Immature natural killer cell (primary cell): ENCODE data around the gene TAPT1. TPM values are rescaled to one million over a fixed set of nuclear protein-coding genes. Genes with fewer than 3 reads are reported as not detected.

Experiments used
- DNase-seq, 3 donors: peaks; one replicate each; pipeline ENCODE4 v3.0.0; 2022; ENCODE audit warnings: mixed read lengths in 1 of 3
- H3K27ac Mint-ChIP-seq, 6 donors: one replicate each; pipeline ENCODE4 v1.8.0; 2020; ENCODE audit warnings: mixed read lengths in 6 of 6, mild to moderate bottlenecking in 5 of 6, inconsistent platforms in 4 of 6, moderate library complexity in 3 of 6
- H3K27me3 Mint-ChIP-seq, 3 donors: one replicate each; pipeline ENCODE4 v1.8.0; 2020 to 2021; ENCODE audit warnings: low read depth in 3 of 3, mild to moderate bottlenecking in 3 of 3, mixed read lengths in 3 of 3, moderate library complexity in 3 of 3, inconsistent platforms in 1 of 3
- H3K36me3 Mint-ChIP-seq, 3 donors: one replicate each; pipeline ENCODE4 v1.8.0; 2020; ENCODE audit warnings: mixed read lengths in 3 of 3, inconsistent platforms in 2 of 3, mild to moderate bottlenecking in 2 of 3
- H3K4me1 Mint-ChIP-seq, 2 donors: one replicate each; pipeline ENCODE4 v1.8.0; 2020; ENCODE audit warnings: inconsistent platforms in 2 of 2, mild to moderate bottlenecking in 2 of 2, mixed read lengths in 2 of 2, moderate library complexity in 1 of 2
- H3K4me3 Mint-ChIP-seq, 5 donors: one replicate each; pipeline ENCODE4 v1.8.0; 2020; ENCODE audit warnings: mild to moderate bottlenecking in 5 of 5, mixed read lengths in 5 of 5, inconsistent platforms in 3 of 5, moderate library complexity in 3 of 5
- H3K9me3 Mint-ChIP-seq, 6 donors: one replicate each; pipeline ENCODE4 v1.8.0; 2020; ENCODE audit warnings: mild to moderate bottlenecking in 6 of 6, mixed read lengths in 6 of 6, inconsistent platforms in 4 of 6, moderate library complexity in 3 of 6
- polyA plus RNA-seq, 3 donors: library from polyadenylated mRNA; unstranded; fragments of 300-500 nt; fragmentation: Illumina TruSeq; gene quantifications; one replicate each; pipeline ENCODE4 v1.2.3, GENCODE V29; 2021

TAPT1 gene
- polyA plus RNA-seq, 3 donors from 2014 or later = 10.1 to 22.0 (median 17.9) TPM

DNA sequence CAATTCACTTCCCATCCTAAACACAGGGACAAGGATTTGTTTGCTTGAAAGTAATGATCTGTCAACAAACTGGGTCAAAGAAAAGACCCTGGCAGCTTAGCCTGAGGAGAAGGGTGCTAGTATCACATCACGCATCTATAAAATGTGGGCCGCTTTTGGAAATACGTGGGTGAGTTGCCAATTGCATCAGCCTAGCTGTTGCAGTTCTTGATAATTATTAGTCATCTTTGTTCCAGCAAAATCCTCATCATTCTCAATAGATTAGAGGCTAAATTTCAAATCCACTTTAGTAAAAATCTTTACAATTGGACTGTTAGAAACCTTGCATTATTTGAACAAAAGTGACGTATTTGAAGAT lies 33.6 kb upstream of the TAPT1 start:
- no peak for DNase-seq
- Mint-ChIP-seq H3K4me1 (no peaks in the 10 kb centered on the region), H3K36me3 (peaks cover 7 to 13% (median 11%) of the 10 kb centered on the region in 3 donors), H3K27me3 (no peaks in the 10 kb centered on the region), H3K4me3 (no peak overlapping the region), H3K27ac (no peak overlapping the region), H3K9me3 (no peaks in the 10 kb centered on the region)

DNA sequence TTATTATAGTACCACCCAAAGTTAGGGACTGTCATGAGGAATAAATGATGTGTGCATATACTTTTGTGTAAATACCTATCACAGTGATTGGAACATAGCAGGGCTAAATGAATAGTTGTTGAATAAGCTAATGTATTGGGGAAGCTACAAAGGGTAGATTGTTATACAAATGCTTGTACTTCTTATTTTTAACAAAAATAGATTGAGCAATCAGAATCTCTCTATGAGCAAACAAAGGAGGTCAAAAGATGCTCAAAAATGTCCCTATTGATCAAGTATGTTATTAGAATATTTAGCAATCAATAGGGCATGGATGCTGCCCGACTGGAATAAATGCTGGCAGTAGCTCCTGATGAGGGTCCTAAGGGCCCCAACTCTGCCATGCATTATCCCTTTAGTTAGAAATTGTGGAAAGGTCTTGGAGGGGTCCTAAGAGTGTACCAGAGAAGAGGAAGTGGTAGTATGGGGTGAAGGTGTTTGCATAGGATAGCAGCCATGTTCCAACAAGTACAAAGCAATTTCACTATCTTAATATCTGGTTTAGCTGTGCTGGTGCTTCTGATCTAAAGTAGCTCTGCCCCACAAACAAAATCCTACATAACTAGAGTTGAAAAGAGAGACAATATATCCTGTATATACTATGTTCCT lies 33.1 kb upstream of the TAPT1 start:
- Mint-ChIP-seq H3K4me3 (no peak overlapping the region), H3K36me3 (peaks cover 9 to 13% (median 12%) of the 10 kb centered on the region in 3 donors)

DNA sequence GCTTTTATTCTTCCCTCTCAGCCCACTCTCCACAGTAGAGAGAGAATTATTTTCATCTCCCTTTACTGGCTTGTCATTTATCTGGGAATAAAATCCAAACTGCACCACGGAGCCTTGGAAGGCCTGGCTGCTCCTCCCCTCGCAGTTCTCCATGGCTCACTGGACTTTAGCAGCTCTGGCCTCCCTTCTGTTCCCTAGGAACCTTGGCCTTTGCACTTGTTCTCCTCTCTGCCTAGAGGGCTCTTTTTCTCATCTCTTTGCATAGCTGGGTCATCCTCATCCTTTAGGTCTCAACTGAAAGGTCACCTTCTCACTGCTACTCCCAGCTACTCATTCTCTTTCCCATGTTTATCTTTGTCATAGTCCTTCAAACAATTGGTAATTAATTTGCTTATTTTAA lies 31.3 kb upstream of the TAPT1 start:
- H3K36me3 Mint-ChIP-seq = peaks cover 26 to 30% (median 27%) of the 10 kb centered on the region in 3 donors
- no peaks in the 10 kb centered on the region for H3K27me3 Mint-ChIP-seq
- no peak overlapping the region for H3K4me3 Mint-ChIP-seq
- no peaks in the 10 kb centered on the region for H3K4me1 Mint-ChIP-seq
- DNase-seq = no peak
- H3K9me3 Mint-ChIP-seq = no peaks in the 10 kb centered on the region
- H3K27ac Mint-ChIP-seq = no peak overlapping the region

More for the DNA sequence above, 33.1 kb upstream of the TAPT1 start:
- Mint-ChIP-seq H3K4me1 (no peaks in the 10 kb centered on the region), H3K27ac (no peak overlapping the region), H3K27me3 (no peaks in the 10 kb centered on the region), H3K9me3 (no peaks in the 10 kb centered on the region)
- no peak for DNase-seq

DNA sequence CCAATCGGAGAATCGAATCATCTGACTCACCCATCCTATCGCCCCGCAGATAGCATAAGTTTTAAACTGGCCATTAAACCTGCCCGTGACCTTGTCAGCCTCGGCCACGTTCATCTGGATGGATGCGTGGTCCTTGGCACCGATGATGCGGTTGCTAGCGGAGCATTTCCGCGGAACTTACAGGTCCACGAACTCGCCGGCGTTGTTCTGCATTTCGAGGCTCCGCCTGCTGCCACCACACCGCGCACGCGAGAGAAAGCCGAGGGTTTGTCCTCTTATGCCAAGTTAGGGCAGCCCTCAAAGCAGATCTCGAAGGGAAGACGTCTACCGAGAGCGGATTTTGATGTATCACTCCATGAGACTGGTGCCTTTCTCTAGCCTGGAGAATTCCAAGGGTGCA lies 30.1 kb upstream of the TAPT1 start:
- no peak for DNase-seq
- no peak overlapping the region for H3K4me3 Mint-ChIP-seq
- no peaks in the 10 kb centered on the region for H3K9me3 Mint-ChIP-seq
- no peaks in the 10 kb centered on the region for H3K4me1 Mint-ChIP-seq
- H3K27ac Mint-ChIP-seq = no peak overlapping the region
- peaks cover 0 to 1% (median 0%) of the 10 kb centered on the region in 3 donors for H3K27me3 Mint-ChIP-seq
- peaks cover 26 to 33% (median 31%) of the 10 kb centered on the region in 3 donors for H3K36me3 Mint-ChIP-seq

DNA sequence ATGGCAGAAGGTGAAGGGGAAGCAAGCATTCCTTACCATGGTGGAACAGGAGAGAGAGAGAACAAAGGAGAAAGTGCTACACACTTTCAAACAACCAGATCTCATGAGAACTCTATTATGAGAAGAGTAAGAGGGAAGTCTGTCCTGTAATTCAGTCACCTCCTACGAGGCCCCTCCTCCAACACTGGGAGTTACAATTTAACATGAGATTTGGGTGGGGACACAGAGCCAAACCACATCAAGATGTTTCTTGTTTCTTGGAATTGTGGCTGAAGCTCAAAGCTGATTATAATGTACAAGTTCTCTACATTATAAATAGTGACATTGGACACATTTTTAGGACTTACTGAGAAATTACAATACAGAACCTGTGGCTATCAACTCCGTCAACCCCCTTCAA lies 29.5 kb upstream of the TAPT1 start:
- H3K9me3 Mint-ChIP-seq = no peaks in the 10 kb centered on the region
- no peaks in the 10 kb centered on the region for H3K4me1 Mint-ChIP-seq
- peaks cover 26 to 34% (median 33%) of the 10 kb centered on the region in 3 donors for H3K36me3 Mint-ChIP-seq
- no peak overlapping the region for H3K27ac Mint-ChIP-seq
- H3K4me3 Mint-ChIP-seq = no peak overlapping the region
- DNase-seq = no peak
- peaks cover 0 to 1% (median 0%) of the 10 kb centered on the region in 3 donors for H3K27me3 Mint-ChIP-seq

DNA sequence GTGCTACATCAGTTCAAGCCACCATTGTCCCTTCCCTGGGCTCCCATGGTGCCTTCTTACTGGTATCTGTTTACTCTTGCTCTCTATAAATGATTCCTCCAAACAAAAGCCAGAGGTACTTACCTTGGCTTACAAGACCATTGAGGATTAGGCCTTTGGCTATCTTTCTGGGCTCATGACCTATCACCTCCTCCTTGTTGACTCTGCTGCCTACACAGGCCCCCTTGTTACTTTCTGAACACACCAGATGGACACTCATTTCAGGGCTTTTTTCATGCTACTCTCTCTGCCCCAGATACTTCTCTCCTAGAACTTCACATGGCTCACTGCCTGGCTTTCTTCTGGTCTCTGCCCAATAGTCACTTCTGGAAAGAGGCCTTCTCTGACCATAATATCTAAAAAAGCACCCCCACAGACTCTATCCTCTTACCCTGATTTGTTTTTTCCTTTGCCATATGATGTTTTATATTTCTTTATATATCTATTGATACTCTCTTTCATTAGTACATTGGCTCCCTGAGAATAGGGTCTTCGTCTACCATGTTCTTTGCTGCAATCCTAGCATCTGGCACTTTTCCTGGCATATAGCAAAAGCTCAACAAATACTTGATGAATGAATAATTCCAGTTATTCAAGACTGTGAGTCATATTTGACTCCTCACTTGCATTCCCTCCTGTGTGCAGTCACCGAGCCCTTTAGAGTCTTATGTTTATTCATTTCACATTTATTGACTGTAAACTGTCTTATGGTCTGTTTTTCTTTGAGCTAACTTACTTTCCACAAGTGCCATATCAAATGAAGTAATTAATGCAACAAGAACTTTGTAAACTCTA lies 27.1 kb upstream of the TAPT1 start:
- H3K36me3 Mint-ChIP-seq = peaks cover 29 to 44% (median 33%) of the 10 kb centered on the region in 3 donors
- H3K4me1 Mint-ChIP-seq = no peaks in the 10 kb centered on the region
- no peak overlapping the region for H3K4me3 Mint-ChIP-seq
- no peak for DNase-seq
- no peaks in the 10 kb centered on the region for H3K9me3 Mint-ChIP-seq
- H3K27me3 Mint-ChIP-seq = peaks cover 0 to 1% (median 0%) of the 10 kb centered on the region in 3 donors
- H3K27ac Mint-ChIP-seq = no peak overlapping the region

DNA sequence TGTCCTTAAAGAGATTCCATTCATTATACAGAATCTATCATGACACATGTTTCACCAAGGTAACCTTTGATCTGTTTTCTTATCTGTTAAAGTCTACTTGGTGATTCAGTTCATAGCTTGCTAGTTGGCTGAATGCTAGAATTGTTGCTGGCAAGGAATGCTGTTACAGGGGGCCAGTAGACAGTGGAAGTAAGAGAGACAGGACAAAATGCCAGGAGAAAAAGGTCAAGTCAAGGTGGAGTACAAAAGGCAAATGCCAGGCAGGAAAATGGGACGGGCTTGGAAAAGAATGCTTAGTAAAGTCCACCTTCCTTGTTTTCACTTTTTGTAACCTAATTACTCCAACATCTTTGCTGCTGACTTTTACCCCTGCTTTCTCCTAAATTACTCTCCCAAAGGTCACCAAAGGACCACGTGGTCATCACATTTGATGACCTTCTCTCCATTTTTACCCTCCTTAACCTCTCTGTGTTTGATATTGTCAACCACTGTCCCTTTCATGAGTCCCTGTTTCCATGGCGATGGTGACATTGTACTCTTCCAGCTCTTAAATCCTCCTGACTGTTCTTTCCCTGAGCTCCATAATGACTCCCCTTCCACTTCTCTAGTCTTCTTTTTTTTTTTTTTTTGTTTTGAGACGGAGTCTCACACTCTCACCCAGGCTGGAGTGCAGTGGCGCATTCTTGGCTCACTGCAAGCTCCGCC lies 24.5 kb upstream of the TAPT1 start:
- no peaks in the 10 kb centered on the region for H3K9me3 Mint-ChIP-seq
- no peak overlapping the region for H3K4me3 Mint-ChIP-seq
- DNase-seq = no peak
- H3K27ac Mint-ChIP-seq = no peak overlapping the region
- H3K4me1 Mint-ChIP-seq = no peaks in the 10 kb centered on the region
- peaks cover 0 to 1% (median 0%) of the 10 kb centered on the region in 3 donors for H3K27me3 Mint-ChIP-seq
- H3K36me3 Mint-ChIP-seq = peaks cover 34 to 41% (median 36%) of the 10 kb centered on the region in 3 donors

DNA sequence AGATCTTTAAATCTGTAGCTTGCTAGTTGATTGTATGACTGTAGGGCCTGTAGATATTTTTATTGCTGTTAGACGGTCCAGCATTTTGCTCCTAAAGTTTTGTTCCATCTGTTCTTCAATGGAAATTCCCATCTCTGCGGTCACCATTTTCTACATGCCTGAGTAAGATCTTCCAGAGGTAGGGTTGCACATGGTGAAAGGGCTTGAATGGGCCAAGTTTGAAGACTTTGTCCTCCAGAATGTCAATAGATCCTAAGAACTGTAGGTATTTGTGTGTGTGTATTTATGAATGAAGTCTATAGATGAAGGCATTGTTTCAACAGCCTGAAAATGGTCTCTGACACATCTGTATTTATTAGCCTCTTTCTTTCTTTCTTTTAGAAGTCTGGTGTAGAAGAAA lies 22.3 kb upstream of the TAPT1 start:
- Mint-ChIP-seq H3K27me3 (peaks cover 0 to 1% (median 0%) of the 10 kb centered on the region in 3 donors), H3K27ac (no peak overlapping the region), H3K36me3 (peaks cover 28 to 30% (median 28%) of the 10 kb centered on the region in 3 donors), H3K4me3 (no peak overlapping the region), H3K4me1 (no peaks in the 10 kb centered on the region), H3K9me3 (no peaks in the 10 kb centered on the region)
- DNase-seq = no peak

DNA sequence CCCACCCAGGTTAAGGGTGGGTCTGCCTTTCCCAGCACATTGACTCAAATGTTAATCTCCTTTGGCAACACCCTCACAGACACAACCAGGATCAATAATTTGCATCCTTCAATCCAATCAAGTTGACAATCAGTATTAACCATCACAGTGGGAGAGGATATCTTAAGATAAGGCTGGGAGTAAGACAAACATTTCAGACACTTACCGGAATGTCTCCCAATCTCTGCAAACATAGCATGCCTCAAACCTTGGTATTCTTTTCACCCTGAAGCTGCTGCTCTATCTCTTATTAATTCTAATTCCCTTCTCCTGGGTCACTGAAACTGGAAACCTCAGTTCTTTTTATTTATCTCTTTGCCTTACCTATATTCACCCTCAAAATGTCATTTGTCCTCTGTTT lies 19.0 kb upstream of the TAPT1 start:
- Mint-ChIP-seq H3K36me3 (peaks cover 15 to 22% (median 19%) of the 10 kb centered on the region in 3 donors), H3K27ac (no peak overlapping the region), H3K4me1 (no peaks in the 10 kb centered on the region), H3K27me3 (no peaks in the 10 kb centered on the region), H3K9me3 (no peaks in the 10 kb centered on the region), H3K4me3 (no peak overlapping the region)
- no peak for DNase-seq

DNA sequence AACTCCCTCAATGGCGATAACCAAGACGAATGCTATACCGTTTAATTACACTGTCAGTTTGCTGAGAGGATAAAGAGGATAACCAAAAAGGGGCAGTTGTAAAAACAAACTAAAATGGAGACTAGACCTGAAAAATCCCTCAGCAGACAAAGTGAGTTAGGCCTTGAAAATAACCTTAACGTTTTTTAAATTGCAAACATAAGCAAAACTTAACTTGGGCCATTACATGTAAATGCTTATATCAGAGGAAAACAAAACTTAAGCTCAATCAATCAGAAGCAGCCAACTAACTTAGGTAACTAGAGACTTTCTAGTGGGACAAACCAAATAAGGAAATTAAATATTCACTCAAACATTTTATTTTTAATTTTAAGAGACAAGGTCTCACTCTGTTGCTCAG lies 17.0 kb upstream of the TAPT1 start:
- Mint-ChIP-seq H3K9me3 (no peaks in the 10 kb centered on the region), H3K27me3 (no peaks in the 10 kb centered on the region), H3K36me3 (peaks cover 11 to 22% (median 16%) of the 10 kb centered on the region in 3 donors), H3K4me1 (no peaks in the 10 kb centered on the region), H3K4me3 (no peak overlapping the region), H3K27ac (no peak overlapping the region)
- DNase-seq = no peak

DNA sequence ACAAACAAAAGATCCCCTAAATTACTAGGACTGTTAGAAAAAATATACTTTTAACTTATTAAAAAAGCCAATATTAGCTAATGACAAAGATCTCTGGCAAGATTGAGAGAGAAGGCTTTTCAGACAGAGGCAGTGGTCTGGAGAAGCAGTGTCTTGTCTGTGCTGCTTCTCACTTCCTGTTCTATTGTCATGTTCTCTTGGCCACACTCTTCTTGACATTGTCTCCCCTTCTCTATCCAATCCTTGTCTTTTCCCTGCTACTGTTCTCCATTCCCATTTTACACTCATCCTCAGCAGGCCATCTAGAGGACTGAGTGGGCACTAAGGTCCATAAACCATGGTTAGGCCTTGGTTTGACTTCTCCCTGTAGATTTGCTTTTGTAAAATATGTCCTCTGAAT lies 14.0 kb upstream of the TAPT1 start:
- Mint-ChIP-seq H3K27me3 (no peaks in the 10 kb centered on the region), H3K9me3 (no peaks in the 10 kb centered on the region), H3K4me3 (no peak overlapping the region), H3K27ac (no peak overlapping the region), H3K36me3 (peaks cover under 1 to 9% (median 4%) of the 10 kb centered on the region in 3 donors), H3K4me1 (no peaks in the 10 kb centered on the region)
- DNase-seq = no peak

DNA sequence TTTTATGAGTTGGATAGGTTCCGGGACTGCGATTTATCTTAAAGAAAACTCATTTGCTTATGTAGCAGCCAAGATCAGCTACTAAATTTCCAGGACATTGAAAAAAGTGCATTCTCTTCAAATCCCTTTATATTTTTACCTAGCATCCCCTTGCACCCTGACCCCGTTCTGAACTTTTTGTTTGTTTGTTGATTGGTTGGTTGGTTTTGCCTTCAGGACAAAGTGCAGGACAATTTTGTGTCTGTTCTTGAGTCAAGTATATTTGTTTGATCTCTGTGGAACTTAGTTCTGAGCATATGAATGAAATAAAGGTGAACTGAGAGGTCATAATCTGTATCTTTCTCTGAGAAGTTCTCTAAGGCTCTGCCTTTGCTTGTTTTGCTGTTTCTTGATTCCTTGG lies 12.8 kb upstream of the TAPT1 start:
- peaks cover 0 to 1% (median 0%) of the 10 kb centered on the region in 3 donors for H3K27me3 Mint-ChIP-seq

DNA sequence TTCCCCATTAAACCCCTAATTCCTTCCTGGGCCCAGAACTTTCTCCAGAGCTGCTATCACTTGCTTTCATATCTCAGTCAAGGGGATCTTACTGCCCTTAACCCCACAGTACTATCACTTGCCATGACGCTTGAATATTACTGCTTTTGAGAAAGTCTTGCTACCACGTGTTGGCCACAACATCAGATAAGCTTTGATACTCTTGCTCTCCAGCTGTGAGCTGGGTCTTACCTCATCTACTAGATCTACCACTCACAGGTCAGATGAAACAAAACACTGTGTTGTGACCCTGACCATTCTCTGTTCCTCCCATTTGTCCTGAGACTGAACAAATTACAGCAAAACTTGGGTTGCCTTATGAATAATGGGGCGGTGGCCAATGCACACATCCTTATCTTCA lies 12.1 kb upstream of the TAPT1 start:
- Mint-ChIP-seq H3K36me3 (peaks cover 0 to 7% (median 4%) of the 10 kb centered on the region in 3 donors), H3K27ac (no peak overlapping the region), H3K27me3 (peaks cover 0 to 1% (median 0%) of the 10 kb centered on the region in 3 donors), H3K4me1 (no peaks in the 10 kb centered on the region), H3K9me3 (no peaks in the 10 kb centered on the region), H3K4me3 (peak overlapping the region in 1 of 5 donors; percentile 21)
- peak; percentile 46 to 56 (median 53) for DNase-seq

More for the DNA sequence above, 12.8 kb upstream of the TAPT1 start:
- Mint-ChIP-seq H3K9me3 (no peaks in the 10 kb centered on the region), H3K27ac (no peak overlapping the region), H3K4me3 (no peak overlapping the region), H3K36me3 (peaks cover 0 to 9% (median 4%) of the 10 kb centered on the region in 3 donors), H3K4me1 (no peaks in the 10 kb centered on the region)
- DNase-seq = no peak

DNA sequence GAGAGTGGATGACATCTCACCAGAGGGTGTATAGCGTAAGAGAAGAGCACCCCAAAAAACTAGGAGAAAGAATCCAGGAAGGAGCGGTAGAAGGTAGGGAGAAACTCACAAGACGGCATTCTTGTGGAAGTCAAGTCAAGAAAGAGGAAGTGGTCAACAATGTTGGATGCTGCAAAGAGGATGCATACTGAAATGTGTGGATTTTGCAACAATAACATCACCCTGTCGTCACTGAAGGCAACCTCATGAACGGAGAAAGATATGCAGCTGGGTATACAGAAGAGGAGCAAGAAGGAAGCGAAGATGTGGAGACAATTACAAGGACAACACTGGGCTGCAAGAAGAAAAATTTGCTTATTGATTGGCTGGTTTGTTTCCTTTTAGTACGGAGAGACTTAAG lies 11.4 kb upstream of the TAPT1 start:
- Mint-ChIP-seq H3K9me3 (no peaks in the 10 kb centered on the region), H3K4me1 (no peaks in the 10 kb centered on the region), H3K36me3 (peaks cover 0 to 4% (median 3%) of the 10 kb centered on the region in 3 donors), H3K27me3 (peaks cover 0 to 1% (median 0%) of the 10 kb centered on the region in 3 donors), H3K4me3 (no peak overlapping the region), H3K27ac (no peak overlapping the region)
- DNase-seq = no peak
